AG04450 (cell line): ENCODE data around the gene SALL2. TPM values are rescaled to one million over a fixed set of nuclear protein-coding genes. Genes with fewer than 3 reads are reported as not detected.
A peak's percentile ranks its signal among the peaks of the same experiment; 100 is the strongest.

Source experiments
- CTCF ChIA-PET: fragments of 300-600, 350-600 bp; formaldehyde crosslinking; extraction: SDS; loops from one replicate; lab custom pipeline; 2022; ENCODE audit warnings: antibody characterized with exemption, inconsistent platforms; lab: Charles Lee
- POLR2A ChIA-PET: fragments of 350-600 bp; formaldehyde crosslinking; extraction: SDS; loops from one replicate; lab custom pipeline; 2021; ENCODE audit warnings: antibody characterized with exemption, inconsistent platforms; lab: Yijun Ruan, JAX
- DNase-seq: peaks from one replicate; pipeline ENCODE4 v3.0.0-alpha.2; 2011; ENCODE audit warnings: low read depth, low spot score
- H3K27ac ChIP-seq: one replicate; pipeline ENCODE4 v1.5.1; 2012; ENCODE audit warnings: low read depth, low read length, control low read depth
- H3K27me3 ChIP-seq: one replicate; pipeline ENCODE4 v1.6.0; 2012; ENCODE audit warnings: low read length; ENCODE audit not compliant: control insufficient read depth, insufficient read depth
- H3K4me3 ChIP-seq: 2 replicates; pipeline ENCODE4 v1.5.1; 2011; ENCODE audit warnings: mild to moderate bottlenecking, low read depth, low read length, control low read depth
- H3K9me3 ChIP-seq: 2 replicates; pipeline ENCODE4 v1.5.1; 2012; ENCODE audit warnings: low read length; ENCODE audit not compliant: control insufficient read depth, insufficient read depth
- polyA plus RNA-seq: library from polyadenylated mRNA; depleted of rRNA; stranded (reverse); fragments of >200 nt; gene quantifications from 2 replicates; pipeline ENCODE4 v1.2.3, GENCODE V29; 2011
- TF ChIP-seq, protein P1 (sequence below): IDR thresholded peaks from 2 replicates; pipeline ENCODE4 v1.5.1; 2011; ENCODE audit warnings: low read depth, low read length, control low read depth, inconsistent platforms

The SALL2 gene
- polyA plus RNA-seq, 1 experiment: 15.0 TPM

DNA sequence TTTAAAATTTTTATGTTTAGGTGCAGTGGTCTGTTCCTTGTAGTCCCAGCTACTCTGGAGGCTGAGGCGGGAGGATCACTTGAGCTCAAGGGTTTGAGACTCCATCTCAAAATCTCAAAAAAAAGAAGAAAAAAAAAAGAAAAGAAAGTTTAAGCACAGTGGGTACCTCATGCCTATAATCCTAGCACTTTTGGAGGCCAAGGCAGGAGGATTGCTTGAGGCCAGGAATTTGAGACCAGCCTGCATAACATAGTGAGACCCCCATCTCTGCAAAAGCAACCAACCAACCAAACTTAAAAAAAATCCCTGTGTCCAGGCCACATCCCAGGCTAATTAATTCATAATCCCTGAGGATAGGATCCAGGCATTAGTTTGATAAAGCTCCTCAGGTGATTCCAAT lies 3.4 kb upstream of the SALL2 start:
- TF ChIP-seq, protein P1, sequence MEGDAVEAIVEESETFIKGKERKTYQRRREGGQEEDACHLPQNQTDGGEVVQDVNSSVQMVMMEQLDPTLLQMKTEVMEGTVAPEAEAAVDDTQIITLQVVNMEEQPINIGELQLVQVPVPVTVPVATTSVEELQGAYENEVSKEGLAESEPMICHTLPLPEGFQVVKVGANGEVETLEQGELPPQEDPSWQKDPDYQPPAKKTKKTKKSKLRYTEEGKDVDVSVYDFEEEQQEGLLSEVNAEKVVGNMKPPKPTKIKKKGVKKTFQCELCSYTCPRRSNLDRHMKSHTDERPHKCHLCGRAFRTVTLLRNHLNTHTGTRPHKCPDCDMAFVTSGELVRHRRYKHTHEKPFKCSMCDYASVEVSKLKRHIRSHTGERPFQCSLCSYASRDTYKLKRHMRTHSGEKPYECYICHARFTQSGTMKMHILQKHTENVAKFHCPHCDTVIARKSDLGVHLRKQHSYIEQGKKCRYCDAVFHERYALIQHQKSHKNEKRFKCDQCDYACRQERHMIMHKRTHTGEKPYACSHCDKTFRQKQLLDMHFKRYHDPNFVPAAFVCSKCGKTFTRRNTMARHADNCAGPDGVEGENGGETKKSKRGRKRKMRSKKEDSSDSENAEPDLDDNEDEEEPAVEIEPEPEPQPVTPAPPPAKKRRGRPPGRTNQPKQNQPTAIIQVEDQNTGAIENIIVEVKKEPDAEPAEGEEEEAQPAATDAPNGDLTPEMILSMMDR: no peak
- DNase-seq: no peak
- peaks cover 23% of the 10 kb centered on the region for H3K27me3 ChIP-seq
- H3K27ac ChIP-seq: no peak overlapping the region
- ChIA-PET POLR2A (no interaction called here), CTCF (interaction anchor here (0.6 to 5.4 kb wide), 5 partner anchors 27 to 205 kb away, joined by 3 to 24 read pairs (median 4); partner anchors contain the start of gene TOX4)
- H3K9me3 ChIP-seq: peaks cover 2% of the 10 kb centered on the region; the same call in 1 of the 2 replicates
- no peak overlapping the region for H3K4me3 ChIP-seq

DNA sequence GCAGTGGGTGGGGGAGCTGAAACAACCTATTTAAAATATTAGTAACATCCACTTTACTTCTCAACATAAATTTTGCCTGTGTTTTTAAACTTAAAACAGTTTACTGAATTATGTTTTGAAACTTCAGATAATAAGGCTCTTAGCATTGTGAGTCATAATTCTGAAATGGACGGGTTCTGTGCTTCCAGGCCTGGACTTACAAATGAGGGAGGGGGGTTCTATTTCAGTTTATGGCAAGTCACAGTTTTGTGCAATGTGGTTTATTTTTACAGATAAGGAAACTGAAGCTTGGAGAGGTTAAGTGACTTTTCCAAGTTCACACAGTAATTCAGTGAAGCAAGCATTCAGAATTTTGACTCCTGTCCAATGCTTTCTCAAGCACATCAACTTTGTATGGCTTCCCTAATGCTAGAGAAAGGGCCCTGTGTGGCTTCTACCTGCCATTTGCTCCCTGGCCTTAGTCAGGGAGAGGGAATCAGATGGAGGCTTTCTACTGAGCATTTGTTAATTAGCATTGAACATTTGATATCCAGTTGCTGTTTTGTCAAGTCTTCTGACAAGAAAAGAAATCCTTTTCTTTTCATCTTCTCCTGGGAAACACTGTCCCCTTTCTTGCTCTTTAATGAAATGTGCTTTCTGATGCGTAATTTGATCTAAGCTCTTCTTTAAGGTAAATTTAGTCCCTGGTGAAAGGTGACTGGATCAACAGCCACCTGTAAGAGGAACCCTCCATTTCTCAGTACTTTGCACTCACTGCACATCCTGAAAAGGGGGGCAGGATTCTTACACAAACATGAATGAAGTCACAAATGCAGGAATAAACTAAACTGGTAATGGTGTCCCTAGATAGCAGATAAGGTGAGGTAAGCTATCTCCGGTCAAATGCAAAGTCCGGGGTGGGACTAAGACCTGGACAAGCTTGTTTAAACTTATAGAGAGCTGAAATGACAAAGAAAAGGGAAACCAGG lies 2.5 kb upstream of the SALL2 start:
- TF ChIP-seq, protein P1: no peak
- Histone ChIP-seq H3K27me3 (peaks cover 15% of the 10 kb centered on the region), H3K9me3 (peaks cover 2% of the 10 kb centered on the region; the same call in 1 of the 2 replicates), H3K27ac (no peak overlapping the region), H3K4me3 (no peak overlapping the region)
- DNase-seq: no peak
- CTCF ChIA-PET: interaction anchor here (1.2 to 5.4 kb wide), 3 partner anchors 28 to 51 kb away, joined by 3 to 24 read pairs (median 4); partner anchors contain the start of gene TOX4
- POLR2A ChIA-PET: interaction anchor here (0.8 kb wide), 1 partner anchor 61 kb away, joined by 3 read pairs; no protein-coding TSS in a partner anchor

DNA sequence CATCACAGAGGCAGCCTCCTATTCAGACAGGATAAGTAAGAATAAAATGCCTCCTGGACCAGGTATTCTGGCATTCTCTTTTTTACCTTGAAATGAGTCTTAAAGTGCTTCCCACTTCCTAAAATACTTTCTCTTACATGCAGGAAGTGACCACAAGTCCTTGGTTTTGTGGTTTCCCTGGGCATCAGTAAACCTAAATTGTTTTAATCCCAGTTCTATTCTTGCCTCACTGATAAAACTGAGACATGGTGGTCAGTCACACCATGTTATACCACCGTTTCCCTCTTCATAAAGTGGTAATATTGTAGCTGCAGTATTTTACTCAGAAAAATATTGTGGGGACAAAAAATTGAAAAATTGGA lies 1.2 kb upstream of the SALL2 start:
- DNase-seq: no peak
- Histone ChIP-seq H3K4me3 (no peak overlapping the region), H3K9me3 (peaks cover 2% of the 10 kb centered on the region; the same call in 1 of the 2 replicates), H3K27me3 (peaks cover 15% of the 10 kb centered on the region), H3K27ac (no peak overlapping the region)
- TF ChIP-seq, protein P1: no peak
- ChIA-PET CTCF (interaction anchor here (2.2 to 5.4 kb wide), 3 partner anchors 29 to 50 kb away, joined by 8 to 24 read pairs (median 9); partner anchors contain the start of gene TOX4), POLR2A (no interaction called here)

DNA sequence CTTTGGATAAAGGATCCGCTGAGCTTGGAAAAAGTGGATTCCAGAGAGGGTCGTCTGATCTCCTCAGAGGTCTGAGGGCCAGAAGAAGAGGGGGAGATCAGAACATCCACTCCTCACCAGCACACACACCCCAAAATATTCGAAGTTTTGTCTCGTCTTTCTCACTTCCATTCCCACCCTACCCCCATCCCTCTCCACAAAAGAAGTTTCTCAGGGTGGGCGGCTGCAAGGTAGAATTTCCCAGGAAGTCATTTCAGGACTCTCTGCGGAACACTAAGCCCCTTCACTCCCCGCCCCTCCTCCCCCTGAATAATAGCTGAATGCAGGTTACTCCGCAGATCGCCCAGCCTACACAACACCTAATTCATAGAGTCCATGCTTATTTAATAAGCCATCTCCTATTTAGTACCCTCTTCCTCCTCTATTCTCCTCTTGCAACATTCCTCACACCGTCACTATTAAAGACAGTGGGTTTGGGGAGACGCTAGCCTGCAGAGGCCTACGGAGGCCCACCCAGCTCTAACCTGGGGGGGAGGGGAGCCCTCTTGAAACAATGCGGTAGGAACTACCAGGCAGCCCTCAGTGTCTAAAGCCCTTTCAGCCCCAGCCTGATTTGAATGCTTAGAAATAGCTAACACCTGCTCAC lies 649 bp upstream of the SALL2 start:
- H3K27me3 ChIP-seq: peaks cover 12% of the 10 kb centered on the region
- ChIA-PET POLR2A (interaction anchor here (0.7 to 1.8 kb wide), 3 partner anchors 10 to 71 kb away, joined by 3 to 23 read pairs (median 4); partner anchors contain the start of genes CHD8 and METTL3), CTCF (interaction anchor here (0.9 to 5.4 kb wide), 7 partner anchors 16 to 554 kb away, joined by 3 to 24 read pairs (median 5); partner anchors contain the start of genes CHD8, METTL3 and TOX4)
- no peak overlapping the region for H3K27ac ChIP-seq
- no peak for DNase-seq
- TF ChIP-seq, protein P1: no peak
- peaks cover 2% of the 10 kb centered on the region; the same call in 1 of the 2 replicates for H3K9me3 ChIP-seq
- peak overlapping the region; percentile 76 for H3K4me3 ChIP-seq
